ENCODE results near the gene UBL4A. TPM values are rescaled to one million over a fixed set of nuclear protein-coding genes. Genes with fewer than 3 reads are reported as not detected.
"Not testable (repeated sequence)": the region's sequence is repeated elsewhere in the genome, so short reads cannot be mapped to it uniquely, and the experiment has no call there.

Gene UBL4A
- total RNA-seq, 1 experiment from 2014 or later: 41.3 TPM

DNA sequence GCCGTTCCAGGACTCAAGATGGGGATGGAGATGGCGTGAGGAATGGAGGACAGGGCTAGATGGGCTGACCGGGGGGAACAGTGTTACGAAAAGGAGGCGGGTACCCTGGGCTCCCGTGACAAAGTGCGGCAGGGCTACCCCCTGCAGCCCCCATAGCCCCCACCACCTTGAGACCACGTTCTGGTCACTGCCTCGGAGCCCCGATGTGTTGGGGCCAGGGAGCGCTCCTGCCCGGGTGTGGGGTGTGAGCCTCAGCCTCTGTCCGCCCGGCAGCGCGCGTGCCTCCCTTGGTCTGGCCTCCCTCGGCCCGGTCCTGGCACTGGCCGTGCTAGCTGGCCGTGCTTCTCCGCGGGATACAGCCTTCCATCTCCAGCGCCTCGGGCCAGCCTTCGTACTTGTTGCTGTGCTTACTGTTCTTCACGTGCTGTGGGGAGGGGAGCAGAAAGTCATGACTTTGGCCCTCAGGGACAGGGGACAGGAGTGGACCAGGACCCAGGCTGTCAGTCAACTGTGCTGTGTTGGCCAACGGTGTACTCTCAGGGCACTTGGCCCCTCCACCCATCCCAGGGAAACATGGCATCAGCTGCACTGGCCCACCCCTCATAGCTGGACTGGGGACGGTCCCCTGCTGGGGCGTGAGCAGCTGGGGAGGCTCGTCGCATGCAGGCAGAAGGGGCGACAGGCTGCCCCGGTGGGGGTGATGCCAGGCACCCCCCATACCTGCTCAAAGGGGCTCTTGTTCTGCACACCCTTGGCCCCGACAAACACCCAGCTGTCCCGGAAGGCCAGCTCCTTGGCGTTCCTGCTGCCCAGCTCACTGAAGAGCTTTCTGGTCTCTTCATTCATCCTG, 20.3 kb upstream of the UBL4A start:
- Mint-ChIP-seq H3K4me1 (ENCODE audit: low read depth, unreplicated experiment) (no peaks in the 10 kb centered on the region), H3K4me3 (ENCODE audit: low read depth, unreplicated experiment) (no peak overlapping the region)
- no peak for DNase-seq

GRCh38 chrX:154505734-154506133, 19.3 kb upstream of the UBL4A start:
- H3K27me3 Mint-ChIP-seq (ENCODE audit: unreplicated experiment): no peaks in the 10 kb centered on the region
- BruUV-seq (replicated peaks): no TSS peak
- peaks cover 12% of the 10 kb centered on the region for H3K36me3 Mint-ChIP-seq (ENCODE audit: insufficient read depth, unreplicated experiment)
- H3K27ac Mint-ChIP-seq (ENCODE audit: unreplicated experiment): no peak overlapping the region
- CTCF ChIA-PET: no interaction called here
- no peaks in the 10 kb centered on the region for H3K4me1 Mint-ChIP-seq (ENCODE audit: low read depth, unreplicated experiment)
- intact Hi-C loops (cut with micrococcal nuclease; ENCODE audit: unreplicated experiment): no loop called here
- no peaks in the 10 kb centered on the region for H3K9me3 Mint-ChIP-seq (ENCODE audit: low read depth, unreplicated experiment)
- TF ChIP-seq, protein P1, sequence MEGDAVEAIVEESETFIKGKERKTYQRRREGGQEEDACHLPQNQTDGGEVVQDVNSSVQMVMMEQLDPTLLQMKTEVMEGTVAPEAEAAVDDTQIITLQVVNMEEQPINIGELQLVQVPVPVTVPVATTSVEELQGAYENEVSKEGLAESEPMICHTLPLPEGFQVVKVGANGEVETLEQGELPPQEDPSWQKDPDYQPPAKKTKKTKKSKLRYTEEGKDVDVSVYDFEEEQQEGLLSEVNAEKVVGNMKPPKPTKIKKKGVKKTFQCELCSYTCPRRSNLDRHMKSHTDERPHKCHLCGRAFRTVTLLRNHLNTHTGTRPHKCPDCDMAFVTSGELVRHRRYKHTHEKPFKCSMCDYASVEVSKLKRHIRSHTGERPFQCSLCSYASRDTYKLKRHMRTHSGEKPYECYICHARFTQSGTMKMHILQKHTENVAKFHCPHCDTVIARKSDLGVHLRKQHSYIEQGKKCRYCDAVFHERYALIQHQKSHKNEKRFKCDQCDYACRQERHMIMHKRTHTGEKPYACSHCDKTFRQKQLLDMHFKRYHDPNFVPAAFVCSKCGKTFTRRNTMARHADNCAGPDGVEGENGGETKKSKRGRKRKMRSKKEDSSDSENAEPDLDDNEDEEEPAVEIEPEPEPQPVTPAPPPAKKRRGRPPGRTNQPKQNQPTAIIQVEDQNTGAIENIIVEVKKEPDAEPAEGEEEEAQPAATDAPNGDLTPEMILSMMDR (IDR thresholded peaks at IDR 0.05; ENCODE audit: unreplicated experiment): no peak
- no peak for DNase-seq
- H3K4me3 Mint-ChIP-seq (ENCODE audit: low read depth, unreplicated experiment): no peak overlapping the region

More for the DNA sequence above, 20.3 kb upstream of the UBL4A start:
- Mint-ChIP-seq H3K36me3 (ENCODE audit: insufficient read depth, unreplicated experiment) (peaks cover 15% of the 10 kb centered on the region), H3K9me3 (ENCODE audit: low read depth, unreplicated experiment) (no peaks in the 10 kb centered on the region), H3K27me3 (ENCODE audit: unreplicated experiment) (no peaks in the 10 kb centered on the region), H3K27ac (ENCODE audit: unreplicated experiment) (no peak overlapping the region)
- BruUV-seq (replicated peaks): TSS peak; percentile 21
- TF ChIP-seq, protein P1 (IDR thresholded peaks at IDR 0.05; ENCODE audit: unreplicated experiment): no peak
- intact Hi-C loops (cut with micrococcal nuclease; ENCODE audit: unreplicated experiment): no loop called here
- CTCF ChIA-PET: no interaction called here

DNA sequence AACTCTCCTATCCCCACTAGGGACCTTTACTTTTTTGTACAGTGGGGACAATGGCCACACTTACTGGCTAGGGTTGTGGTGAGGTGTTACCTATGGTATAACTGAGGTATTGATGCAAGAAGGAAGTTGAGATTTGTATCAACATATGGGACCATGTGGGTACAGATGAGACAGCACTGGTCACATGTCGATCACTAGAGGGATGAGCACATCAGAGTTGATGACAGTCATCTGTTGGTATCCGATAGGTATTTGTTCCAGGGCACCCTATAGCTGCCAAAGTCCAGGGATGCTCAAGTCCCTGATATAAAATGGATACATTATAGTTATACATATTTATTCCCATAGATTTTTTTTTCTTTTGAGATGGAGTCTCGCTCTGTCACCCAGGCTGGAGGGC, 16.6 kb upstream of the UBL4A start:
- BruUV-seq (replicated peaks): no TSS peak
- intact Hi-C loops (cut with micrococcal nuclease; ENCODE audit: unreplicated experiment): no loop called here
- CTCF ChIA-PET: no interaction called here

DNA sequence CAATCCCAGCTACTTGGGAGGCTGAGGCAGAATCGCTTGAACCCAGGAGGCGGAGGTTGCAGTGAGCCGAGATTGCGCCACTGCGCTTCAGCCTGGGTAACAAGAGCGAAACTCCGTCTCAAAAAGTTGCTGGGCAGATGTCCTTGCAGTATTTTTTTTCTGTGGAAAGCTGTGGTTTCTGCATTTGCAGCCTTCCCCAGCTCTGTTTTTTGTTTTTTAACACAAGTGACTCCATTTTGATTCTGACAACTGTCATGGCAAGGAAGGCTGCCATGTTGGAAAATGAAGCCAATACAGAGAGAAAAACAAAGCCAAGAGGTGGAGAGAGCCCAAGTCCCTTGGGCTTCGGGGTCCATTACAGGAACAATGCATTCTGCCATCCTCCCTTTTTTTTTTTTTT, 15.7 kb upstream of the UBL4A start:
- TF ChIP-seq, protein P1 (IDR thresholded peaks at IDR 0.05; ENCODE audit: unreplicated experiment): no peak
- no peak overlapping the region for H3K4me3 Mint-ChIP-seq (ENCODE audit: low read depth, unreplicated experiment)
- CTCF ChIA-PET: interaction anchor here (0.6 kb wide), 1 partner anchor 48 kb away, joined by 4 read pairs; no protein-coding TSS in a partner anchor

More for the DNA sequence above, 16.6 kb upstream of the UBL4A start:
- H3K9me3 Mint-ChIP-seq (ENCODE audit: low read depth, unreplicated experiment): no peaks in the 10 kb centered on the region
- no peaks in the 10 kb centered on the region for H3K4me1 Mint-ChIP-seq (ENCODE audit: low read depth, unreplicated experiment)
- no peak overlapping the region for H3K27ac Mint-ChIP-seq (ENCODE audit: unreplicated experiment)
- peaks cover 9% of the 10 kb centered on the region for H3K36me3 Mint-ChIP-seq (ENCODE audit: insufficient read depth, unreplicated experiment)
- no peaks in the 10 kb centered on the region for H3K27me3 Mint-ChIP-seq (ENCODE audit: unreplicated experiment)
- DNase-seq: no peak
- TF ChIP-seq, protein P1 (IDR thresholded peaks at IDR 0.05; ENCODE audit: unreplicated experiment): no peak
- H3K4me3 Mint-ChIP-seq (ENCODE audit: low read depth, unreplicated experiment): no peak overlapping the region

GRCh38 chrX:154501423-154501822, 15.0 kb upstream of the UBL4A start:
- CTCF ChIA-PET; intact Hi-C loops (cut with micrococcal nuclease; ENCODE audit: unreplicated experiment): not testable (repeated sequence)

More for the DNA sequence above, 15.7 kb upstream of the UBL4A start:
- no peak for DNase-seq
- no TSS peak for BruUV-seq (replicated peaks)
- intact Hi-C loops (cut with micrococcal nuclease; ENCODE audit: unreplicated experiment): no loop called here
- no peaks in the 10 kb centered on the region for H3K27me3 Mint-ChIP-seq (ENCODE audit: unreplicated experiment)
- H3K9me3 Mint-ChIP-seq (ENCODE audit: low read depth, unreplicated experiment): no peaks in the 10 kb centered on the region
- H3K4me1 Mint-ChIP-seq (ENCODE audit: low read depth, unreplicated experiment): no peaks in the 10 kb centered on the region
- no peak overlapping the region for H3K27ac Mint-ChIP-seq (ENCODE audit: unreplicated experiment)
- H3K36me3 Mint-ChIP-seq (ENCODE audit: insufficient read depth, unreplicated experiment): peaks cover 9% of the 10 kb centered on the region

GRCh38 chrX:154496591-154497137, 10.2 kb upstream of the UBL4A start:
- H3K27ac Mint-ChIP-seq (ENCODE audit: unreplicated experiment); CTCF ChIA-PET; H3K36me3 Mint-ChIP-seq (ENCODE audit: insufficient read depth, unreplicated experiment): not testable (repeated sequence)

More at GRCh38 chrX:154501423-154501822, 15.0 kb upstream of the UBL4A start:
- H3K9me3 Mint-ChIP-seq (ENCODE audit: low read depth, unreplicated experiment); H3K4me3 Mint-ChIP-seq (ENCODE audit: low read depth, unreplicated experiment); H3K27ac Mint-ChIP-seq (ENCODE audit: unreplicated experiment); DNase-seq; H3K36me3 Mint-ChIP-seq (ENCODE audit: insufficient read depth, unreplicated experiment); BruUV-seq (replicated peaks); H3K27me3 Mint-ChIP-seq (ENCODE audit: unreplicated experiment); H3K4me1 Mint-ChIP-seq (ENCODE audit: low read depth, unreplicated experiment): not testable (repeated sequence)

More at GRCh38 chrX:154496591-154497137, 10.2 kb upstream of the UBL4A start:
- intact Hi-C loops (cut with micrococcal nuclease; ENCODE audit: unreplicated experiment); H3K27me3 Mint-ChIP-seq (ENCODE audit: unreplicated experiment); BruUV-seq (replicated peaks); H3K9me3 Mint-ChIP-seq (ENCODE audit: low read depth, unreplicated experiment); H3K4me3 Mint-ChIP-seq (ENCODE audit: low read depth, unreplicated experiment); H3K4me1 Mint-ChIP-seq (ENCODE audit: low read depth, unreplicated experiment); DNase-seq: not testable (repeated sequence)

Data from Calu3 (cell line).